ENCODE measurements around the gene OR11A1. TPM values are rescaled to one million over a fixed set of nuclear protein-coding genes. Genes with fewer than 3 reads are reported as not detected.

The OR11A1 gene
- total and polyA plus RNA-seq, 2 experiments from 2014 or later: not detected

DNA sequence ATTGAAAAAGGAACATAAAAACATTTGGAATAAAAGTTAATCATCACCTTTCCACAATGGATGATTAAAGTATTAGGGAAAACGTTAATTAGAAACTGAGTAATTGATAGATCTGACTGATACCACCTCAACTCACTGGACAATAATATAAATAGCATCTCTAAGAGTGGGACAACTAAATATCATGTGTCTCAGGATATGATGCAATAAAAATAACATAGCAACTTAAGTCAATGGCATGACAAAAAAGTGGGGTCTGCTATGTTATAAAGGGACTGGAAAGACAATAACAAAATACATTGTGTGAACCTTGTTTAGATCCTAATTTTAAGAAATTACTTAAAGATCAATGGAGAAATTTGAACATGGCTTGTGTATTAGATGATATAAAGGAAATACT, 31.8 kb downstream of the OR11A1 start:
- no peak for ATAC-seq
- H3K9me3 Mint-ChIP-seq: no peaks in the 10 kb centered on the region

More for the DNA sequence above, 31.8 kb downstream of the OR11A1 start:
- H3K4me1 ChIP-seq (ENCODE audit: insufficient read depth): peaks cover 3% of the 10 kb centered on the region; the same call in 1 of the 2 replicates
- Mint-ChIP-seq H3K4me1 (peaks cover 16% of the 10 kb centered on the region; the same call in 2 of the 3 replicates), H3K36me3 (ENCODE audit: low read depth) (no peaks in the 10 kb centered on the region), H3K27me3 (ENCODE audit: insufficient read depth, low read depth, poor library complexity) (peaks cover 2% of the 10 kb centered on the region), H3K4me3 (no peak overlapping the region), H3K27ac (no peak overlapping the region)
- no peak overlapping the region for H2AFZ ChIP-seq
- no peak overlapping the region for H3K4me3 ChIP-seq
- H3K36me3 ChIP-seq (ENCODE audit: insufficient read depth): no peaks in the 10 kb centered on the region
- H3K9me2 ChIP-seq (ENCODE audit: insufficient read depth): no peaks in the 10 kb centered on the region
- H4K20me1 ChIP-seq (replicated peaks; ENCODE audit: insufficient read depth): no peaks in the 10 kb centered on the region
- H3K4me2 ChIP-seq: no peak overlapping the region
- no peaks in the 10 kb centered on the region for H3K27me3 ChIP-seq (ENCODE audit: insufficient read depth)
- H3K27ac ChIP-seq (ENCODE audit: low read depth): no peak overlapping the region
- DNase-seq (ENCODE audit: low spot score): no peak
- H3F3A ChIP-seq (replicated peaks; ENCODE audit: low read depth): no peaks in the 10 kb centered on the region
- no peaks in the 10 kb centered on the region for H3K79me2 ChIP-seq (replicated peaks; ENCODE audit: insufficient read depth)
- TF ChIP-seq ZNF114 (CRISPR knock-in tag; IDR thresholded peaks at IDR 0.05) (no peak), REST (IDR thresholded peaks at IDR 0.05; ENCODE audit: unreplicated experiment) (no peak), CREB1 (CRISPR knock-in tag; IDR thresholded peaks at IDR 0.05; ENCODE audit: low read depth) (no peak), STAT1 (IDR thresholded peaks at IDR 0.05; ENCODE audit: unreplicated experiment) (no peak), NANOG (IDR thresholded peaks at IDR 0.05; ENCODE audit: borderline replicate concordance) (no peak), ETS1 (IDR thresholded peaks at IDR 0.05) (no peak), JUNB (IDR thresholded peaks at IDR 0.05; ENCODE audit: unreplicated experiment) (no peak), EZH2phosphoT487 (IDR thresholded peaks at IDR 0.05; ENCODE audit: unreplicated experiment) (no peak), POLR2AphosphoS5 (IDR thresholded peaks at IDR 0.05; ENCODE audit: low read depth) (no peak), CTCF (conservative IDR thresholded peaks at IDR 0.05; ENCODE audit: low read depth in 2 of 2) (no peak), ZNF331 (CRISPR knock-in tag; IDR thresholded peaks at IDR 0.05; ENCODE audit: low read depth) (no peak), EZH2 (IDR thresholded peaks at IDR 0.05; ENCODE audit: low read depth, unreplicated experiment) (no peak)
- TF ChIP-seq, protein P1, sequence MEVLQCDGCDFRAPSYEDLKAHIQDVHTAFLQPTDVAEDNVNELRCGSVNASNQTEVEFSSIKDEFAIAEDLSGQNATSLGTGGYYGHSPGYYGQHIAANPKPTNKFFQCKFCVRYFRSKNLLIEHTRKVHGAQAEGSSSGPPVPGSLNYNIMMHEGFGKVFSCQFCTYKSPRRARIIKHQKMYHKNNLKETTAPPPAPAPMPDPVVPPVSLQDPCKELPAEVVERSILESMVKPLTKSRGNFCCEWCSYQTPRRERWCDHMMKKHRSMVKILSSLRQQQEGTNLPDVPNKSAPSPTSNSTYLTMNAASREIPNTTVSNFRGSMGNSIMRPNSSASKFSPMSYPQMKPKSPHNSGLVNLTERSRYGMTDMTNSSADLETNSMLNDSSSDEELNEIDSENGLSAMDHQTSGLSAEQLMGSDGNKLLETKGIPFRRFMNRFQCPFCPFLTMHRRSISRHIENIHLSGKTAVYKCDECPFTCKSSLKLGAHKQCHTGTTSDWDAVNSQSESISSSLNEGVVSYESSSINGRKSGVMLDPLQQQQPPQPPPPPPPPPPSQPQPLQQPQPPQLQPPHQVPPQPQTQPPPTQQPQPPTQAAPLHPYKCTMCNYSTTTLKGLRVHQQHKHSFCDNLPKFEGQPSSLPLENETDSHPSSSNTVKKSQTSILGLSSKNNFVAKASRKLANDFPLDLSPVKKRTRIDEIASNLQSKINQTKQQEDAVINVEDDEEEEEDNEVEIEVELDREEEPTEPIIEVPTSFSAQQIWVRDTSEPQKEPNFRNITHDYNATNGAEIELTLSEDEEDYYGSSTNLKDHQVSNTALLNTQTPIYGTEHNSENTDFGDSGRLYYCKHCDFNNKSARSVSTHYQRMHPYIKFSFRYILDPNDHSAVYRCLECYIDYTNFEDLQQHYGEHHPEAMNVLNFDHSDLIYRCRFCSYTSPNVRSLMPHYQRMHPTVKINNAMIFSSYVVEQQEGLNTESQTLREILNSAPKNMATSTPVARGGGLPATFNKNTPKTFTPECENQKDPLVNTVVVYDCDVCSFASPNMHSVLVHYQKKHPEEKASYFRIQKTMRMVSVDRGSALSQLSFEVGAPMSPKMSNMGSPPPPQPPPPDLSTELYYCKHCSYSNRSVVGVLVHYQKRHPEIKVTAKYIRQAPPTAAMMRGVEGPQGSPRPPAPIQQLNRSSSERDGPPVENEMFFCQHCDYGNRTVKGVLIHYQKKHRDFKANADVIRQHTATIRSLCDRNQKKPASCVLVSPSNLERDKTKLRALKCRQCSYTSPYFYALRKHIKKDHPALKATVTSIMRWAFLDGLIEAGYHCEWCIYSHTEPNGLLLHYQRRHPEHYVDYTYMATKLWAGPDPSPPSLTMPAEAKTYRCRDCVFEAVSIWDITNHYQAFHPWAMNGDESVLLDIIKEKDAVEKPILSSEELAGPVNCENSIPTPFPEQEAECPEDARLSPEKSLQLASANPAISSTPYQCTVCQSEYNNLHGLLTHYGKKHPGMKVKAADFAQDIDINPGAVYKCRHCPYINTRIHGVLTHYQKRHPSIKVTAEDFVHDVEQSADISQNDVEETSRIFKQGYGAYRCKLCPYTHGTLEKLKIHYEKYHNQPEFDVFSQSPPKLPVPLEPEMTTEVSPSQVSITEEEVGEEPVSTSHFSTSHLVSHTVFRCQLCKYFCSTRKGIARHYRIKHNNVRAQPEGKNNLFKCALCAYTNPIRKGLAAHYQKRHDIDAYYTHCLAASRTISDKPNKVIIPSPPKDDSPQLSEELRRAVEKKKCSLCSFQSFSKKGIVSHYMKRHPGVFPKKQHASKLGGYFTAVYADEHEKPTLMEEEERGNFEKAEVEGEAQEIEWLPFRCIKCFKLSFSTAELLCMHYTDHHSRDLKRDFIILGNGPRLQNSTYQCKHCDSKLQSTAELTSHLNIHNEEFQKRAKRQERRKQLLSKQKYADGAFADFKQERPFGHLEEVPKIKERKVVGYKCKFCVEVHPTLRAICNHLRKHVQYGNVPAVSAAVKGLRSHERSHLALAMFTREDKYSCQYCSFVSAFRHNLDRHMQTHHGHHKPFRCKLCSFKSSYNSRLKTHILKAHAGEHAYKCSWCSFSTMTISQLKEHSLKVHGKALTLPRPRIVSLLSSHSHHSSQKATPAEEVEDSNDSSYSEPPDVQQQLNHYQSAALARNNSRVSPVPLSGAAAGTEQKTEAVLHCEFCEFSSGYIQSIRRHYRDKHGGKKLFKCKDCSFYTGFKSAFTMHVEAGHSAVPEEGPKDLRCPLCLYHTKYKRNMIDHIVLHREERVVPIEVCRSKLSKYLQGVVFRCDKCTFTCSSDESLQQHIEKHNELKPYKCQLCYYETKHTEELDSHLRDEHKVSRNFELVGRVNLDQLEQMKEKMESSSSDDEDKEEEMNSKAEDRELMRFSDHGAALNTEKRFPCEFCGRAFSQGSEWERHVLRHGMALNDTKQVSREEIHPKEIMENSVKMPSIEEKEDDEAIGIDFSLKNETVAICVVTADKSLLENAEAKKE (CRISPR knock-in tag; IDR thresholded peaks at IDR 0.05): no peak

Measured in GM23338 (cell line).